GM21360 (cell line): ENCODE results near the gene FLT3.
"Not testable (repeated sequence)": the region's sequence is repeated elsewhere in the genome, so short reads cannot be mapped to it uniquely, and the experiment has no call there.

ENCODE experiments used
- ATAC-seq: cut with Tn5 transposase; IDR thresholded peaks from one replicate; pipeline ENCODE4 v1.9.1; 2021; ENCODE audit warnings: mild to moderate bottlenecking, moderate library complexity; ENCODE audit not compliant: unreplicated experiment

The FLT3 gene

GRCh38 chr13:27975564-27976361 lies 124.6 kb downstream of the FLT3 start:
- no peak for ATAC-seq

GRCh38 chr13:27973961-27974662 lies 126.3 kb downstream of the FLT3 start:
- no peak for ATAC-seq

GRCh38 chr13:27973291-27973690 lies 127.1 kb downstream of the FLT3 start:
- no peak for ATAC-seq

- no peak for ATAC-seq
These were observed 127.9 kb downstream of the FLT3 start for GRCh38 chr13:27972478-27972820.

- no peak for ATAC-seq
These were observed 128.4 kb downstream of the FLT3 start for GRCh38 chr13:27971776-27972477.

- ATAC-seq: no peak
These were observed 129.1 kb downstream of the FLT3 start for GRCh38 chr13:27971236-27971645.

- no peak for ATAC-seq
These were observed 129.8 kb downstream of the FLT3 start for GRCh38 chr13:27970382-27971235.

- ATAC-seq: no peak
These were observed 130.5 kb downstream of the FLT3 start for GRCh38 chr13:27969866-27970229.

- ATAC-seq: no peak
These were observed 131.1 kb downstream of the FLT3 start, which contains the start of gene CDX2 for GRCh38 chr13:27969082-27969865. Gene CDX2, minus strand, starts transcription at chr13:27969315. Its CDS starts 309 bp downstream, at chr13:27969006.

- no peak for ATAC-seq
These were observed 131.9 kb downstream of the FLT3 start for GRCh38 chr13:27968316-27969081.

GRCh38 chr13:27967736-27968315 lies 132.6 kb downstream of the FLT3 start:
- ATAC-seq: no peak

- ATAC-seq: no peak
These were observed 133.1 kb downstream of the FLT3 start for GRCh38 chr13:27967203-27967735.

GRCh38 chr13:27966641-27967202 lies 133.7 kb downstream of the FLT3 start:
- ATAC-seq: no peak

GRCh38 chr13:27965740-27966640 lies 134.4 kb downstream of the FLT3 start:
- ATAC-seq: no peak

- no peak for ATAC-seq
These were observed 135.0 kb downstream of the FLT3 start for GRCh38 chr13:27965343-27965739.

- no peak for ATAC-seq
These were observed 135.5 kb downstream of the FLT3 start for GRCh38 chr13:27964741-27965323.

GRCh38 chr13:27964206-27964605 lies 136.2 kb downstream of the FLT3 start:
- ATAC-seq: not testable (repeated sequence)
